Stimulated activated CD8-positive, alpha-beta memory T cell treated with anti-CD3 and anti-CD28 coated beads, Interleukin-4, amount 100 ng/mL, for 24 hours (primary cell): Measurements from ENCODE around the gene HBQ1.
"Not testable (repeated sequence)": the region's sequence is repeated elsewhere in the genome, so short reads cannot be mapped to it uniquely, and the experiment has no call there.

ENCODE experiments used
- DNase-seq: peaks from one replicate; pipeline ENCODE4 v3.0.0-alpha.2; 2020; ENCODE audit warnings: low read depth

HBQ1 gene

GRCh38 chr16:160691-161190, 19.5 kb upstream of the HBQ1 start:
- DNase-seq: no peak

- no peak for DNase-seq
These were observed 17.8 kb upstream of the HBQ1 start for GRCh38 chr16:162271-162991.

GRCh38 chr16:163139-163538, 17.1 kb upstream of the HBQ1 start:
- DNase-seq: not testable (repeated sequence)

GRCh38 chr16:163696-164095, 16.6 kb upstream of the HBQ1 start:
- not testable (repeated sequence) for DNase-seq

GRCh38 chr16:164134-164823, 16.0 kb upstream of the HBQ1 start:
- not testable (repeated sequence) for DNase-seq

- DNase-seq: no peak
These were observed 15.3 kb upstream of the HBQ1 start for GRCh38 chr16:164827-165538.

- DNase-seq: no peak
These were observed 14.5 kb upstream of the HBQ1 start, which contains the start of gene HBM for GRCh38 chr16:165539-166374. Gene HBM (plus strand): TSS chr16:165978. CDS start chr16:165998, 20 bp downstream.

- no peak for DNase-seq
These were observed 13.7 kb upstream of the HBQ1 start for GRCh38 chr16:166375-167121.

- no peak for DNase-seq
These were observed 13.1 kb upstream of the HBQ1 start for GRCh38 chr16:167122-167690.

- no peak for DNase-seq
These were observed 11.8 kb upstream of the HBQ1 start for GRCh38 chr16:168424-168823.

- no peak for DNase-seq
These were observed 11.2 kb upstream of the HBQ1 start for GRCh38 chr16:169014-169413.

- DNase-seq: not testable (repeated sequence)
These were observed 10.2 kb upstream of the HBQ1 start for GRCh38 chr16:170088-170507.

GRCh38 chr16:170788-171187, 9.5 kb upstream of the HBQ1 start:
- DNase-seq: no peak

GRCh38 chr16:172374-172941, 7.8 kb upstream of the HBQ1 start, which contains the start of gene HBA2:
Gene HBA2 (plus strand): TSS chr16:172876. CDS start chr16:172913, 37 bp downstream.
- not testable (repeated sequence) for DNase-seq

GRCh38 chr16:173211-173854, 6.9 kb upstream of the HBQ1 start:
- not testable (repeated sequence) for DNase-seq

- not testable (repeated sequence) for DNase-seq
These were observed 6.1 kb upstream of the HBQ1 start for GRCh38 chr16:173928-174769.

GRCh38 chr16:175011-175949, 5.0 kb upstream of the HBQ1 start:
- no peak for DNase-seq

- DNase-seq: not testable (repeated sequence)
These were observed 4.3 kb upstream of the HBQ1 start for GRCh38 chr16:176006-176405.
